Smooth muscle cell (in vitro differentiated cells): ENCODE data around the gene WDFY1. TPM values are rescaled to one million over a fixed set of nuclear protein-coding genes. Genes with fewer than 3 reads are reported as not detected.

ENCODE experiments used
- DNase-seq: peaks from one replicate; lab custom pipeline; 2025; ENCODE audit not compliant: unreplicated experiment; lab: John Stamatoyannopoulos, UW
- H2AFZ ChIP-seq: fragments of 200-600 bp; sonication (generic); 2 replicates; pipeline ENCODE4 v1.6.0; 2016; ENCODE audit warnings: antibody characterized with exemption, low read depth, mild to moderate bottlenecking
- H3F3A ChIP-seq: fragments of 200-600 bp; sonication (generic); 2 replicates; pipeline ENCODE4 v1.6.0; 2017; ENCODE audit warnings: antibody characterized with exemption, low read depth
- H3K27ac ChIP-seq: fragments of 200-600 bp; sonication (generic); 2 replicates; pipeline ENCODE4 v1.5.1; 2016; ENCODE audit warnings: low read depth, mild to moderate bottlenecking
- H3K27me3 ChIP-seq: fragments of 200-600 bp; sonication (generic); 2 replicates; pipeline ENCODE4 v1.6.1; 2016; ENCODE audit warnings: low read depth, mild to moderate bottlenecking
- H3K36me3 ChIP-seq: fragments of 200-600 bp; sonication (generic); 2 replicates; pipeline ENCODE4 v1.5.1; 2016; ENCODE audit warnings: low read depth
- H3K4me1 ChIP-seq: fragments of 200-600 bp; sonication (generic); 2 replicates; pipeline ENCODE4 v1.5.1; 2016; ENCODE audit warnings: low read depth
- H3K4me2 ChIP-seq: fragments of 200-600 bp; sonication (generic); 2 replicates; pipeline ENCODE4 v1.6.0; 2016; ENCODE audit warnings: mild to moderate bottlenecking
- H3K4me3 ChIP-seq: fragments of 200-600 bp; sonication (generic); 2 replicates; pipeline ENCODE4 v1.5.1; 2016; ENCODE audit warnings: mild to moderate bottlenecking
- H3K79me2 ChIP-seq: fragments of 200-600 bp; sonication (generic); 2 replicates; pipeline ENCODE4 v1.6.0; 2016; ENCODE audit warnings: low read depth, mild to moderate bottlenecking
- H3K9ac ChIP-seq: fragments of 200-600 bp; sonication (generic); 2 replicates; pipeline ENCODE4 v1.6.0; 2016; ENCODE audit warnings: low read depth
- H3K9me3 ChIP-seq: fragments of 200-600 bp; sonication (generic); replicated peaks from 2 replicates; pipeline ENCODE4 v1.5.1; 2016; ENCODE audit warnings: low read depth
- H4K20me1 ChIP-seq: fragments of 200-600 bp; sonication (generic); 2 replicates; pipeline ENCODE4 v1.6.0; 2016; ENCODE audit warnings: low read depth
- CTCF ChIP-seq: fragments of 200-600 bp; sonication (generic); IDR thresholded peaks from 2 replicates; pipeline ENCODE4 v1.5.1; 2017; ENCODE audit warnings: borderline replicate concordance, mild to moderate bottlenecking, antibody characterized with exemption; ENCODE audit not compliant: insufficient read depth, poor library complexity, severe bottlenecking
- WGBS: methylation state at CpG from one replicate; pipeline ENCODE4 v1.1.7; 2016; ENCODE audit warnings: low lambda C conversion rate; 5-methylcytosine and 5-hydroxymethylcytosine counted together
- polyA plus RNA-seq: library from polyadenylated mRNA; unstranded; fragments of >200 nt; fragmentation: Nextera tagmentation; extraction: Ambion mirVana; gene quantifications from 2 replicates; pipeline ENCODE4 v1.2.1, GENCODE V29; 2016
- total RNA-seq: library from RNA; depleted of rRNA; stranded (reverse); fragments of >200 nt; gene quantifications from 2 replicates; pipeline ENCODE4 v1.2.3, GENCODE V29; 2014

WDFY1 gene
- total and polyA plus RNA-seq, 2 experiments from 2014 or later: 31.6 to 58.6 TPM

- 64% methylated on average over 8 of the region's 8 CpGs for WGBS
- Histone ChIP-seq H3K4me2 (no peak overlapping the region), H3K4me1 (peaks cover 5% of the 10 kb centered on the region), H3K27ac (peak overlapping the region; percentile 82), H3F3A (peaks cover 35% of the 10 kb centered on the region), H3K27me3 (no peaks in the 10 kb centered on the region), H3K9me3 (no peaks in the 10 kb centered on the region), H3K4me3 (no peak overlapping the region), H3K36me3 (peaks cover 11% of the 10 kb centered on the region), H4K20me1 (peaks cover 8% of the 10 kb centered on the region), H2AFZ (no peak overlapping the region), H3K9ac (no peak overlapping the region), H3K79me2 (peaks cover under 1% of the 10 kb centered on the region)
- no peak for DNase-seq
- peak; percentile 96 for TF ChIP-seq CTCF
Measured at GRCh38 chr2:223970343-223971128, 25.4 kb upstream of the WDFY1 start.

- H3F3A ChIP-seq: peaks cover 29% of the 10 kb centered on the region
- H3K4me1 ChIP-seq: peaks cover 5% of the 10 kb centered on the region
- H3K9me3 ChIP-seq: no peaks in the 10 kb centered on the region
- peak overlapping the region; percentile 82 for H3K27ac ChIP-seq
- H3K36me3 ChIP-seq: peaks cover 11% of the 10 kb centered on the region
- H3K4me3 ChIP-seq: no peak overlapping the region
- 39% methylated on average over 1 of the region's 1 CpG for WGBS
- DNase-seq: no peak
- no peak overlapping the region for H2AFZ ChIP-seq
- TF ChIP-seq CTCF: no peak
- no peak overlapping the region for H3K4me2 ChIP-seq
- H3K79me2 ChIP-seq: peaks cover 7% of the 10 kb centered on the region
- no peak overlapping the region for H3K9ac ChIP-seq
- no peaks in the 10 kb centered on the region for H3K27me3 ChIP-seq
- H4K20me1 ChIP-seq: peaks cover 8% of the 10 kb centered on the region
Measured at GRCh38 chr2:223969856-223970255, 24.7 kb upstream of the WDFY1 start.

- Histone ChIP-seq H3K4me2 (no peak overlapping the region), H3K9ac (no peak overlapping the region), H3K4me1 (peaks cover 5% of the 10 kb centered on the region), H3K36me3 (peaks cover 12% of the 10 kb centered on the region), H3K79me2 (peaks cover 11% of the 10 kb centered on the region), H3F3A (peaks cover 26% of the 10 kb centered on the region), H4K20me1 (peaks cover 8% of the 10 kb centered on the region), H2AFZ (no peak overlapping the region), H3K27ac (peak overlapping the region; percentile 82), H3K4me3 (no peak overlapping the region), H3K27me3 (no peaks in the 10 kb centered on the region), H3K9me3 (no peaks in the 10 kb centered on the region)
- TF ChIP-seq CTCF: no peak
- 10% methylated on average over 2 of the region's 3 CpGs for WGBS
- DNase-seq: no peak
Measured at GRCh38 chr2:223969315-223969714, 24.2 kb upstream of the WDFY1 start.

- peaks cover 5% of the 10 kb centered on the region for H3K4me1 ChIP-seq
- no peaks in the 10 kb centered on the region for H3K9me3 ChIP-seq
- H3K27ac ChIP-seq: peak overlapping the region; percentile 3
- peak overlapping the region; percentile 33 for H3K4me2 ChIP-seq
- H3K36me3 ChIP-seq: peaks cover 16% of the 10 kb centered on the region
- WGBS: 52% methylated on average over 2 of the region's 2 CpGs
- no peak overlapping the region for H3K4me3 ChIP-seq
- no peak overlapping the region for H3K9ac ChIP-seq
- peaks cover 22% of the 10 kb centered on the region for H3F3A ChIP-seq
- H2AFZ ChIP-seq: no peak overlapping the region
- no peak for DNase-seq
- peaks cover 18% of the 10 kb centered on the region for H4K20me1 ChIP-seq
- peaks cover 20% of the 10 kb centered on the region for H3K79me2 ChIP-seq
- TF ChIP-seq CTCF: no peak
- H3K27me3 ChIP-seq: no peaks in the 10 kb centered on the region
Measured at GRCh38 chr2:223967981-223968380, 22.8 kb upstream of the WDFY1 start.
